Esophagus muscularis mucosa (tissue), 3 donors: Measurements from ENCODE around the gene PRKAR1B.

Source experiments
- CTCF ChIP-seq, 3 experiments: fragments of 200-600 bp in 2 of 3; fragments of 450-650 bp in 1 of 3; sonication (generic) in 2 of 3; IDR thresholded peaks; one replicate each; pipeline ENCODE4 v1.5.1; 2017 to 2019; ENCODE audit warnings: antibody characterized with exemption in 3 of 3, mild to moderate bottlenecking in 2 of 3, moderate library complexity in 1 of 3
- POLR2AphosphoS5 ChIP-seq, 2 donors: sonication (generic); formaldehyde crosslinking; IDR thresholded peaks; one replicate each; pipeline ENCODE4 v1.6.1; 2017; ENCODE audit warnings: antibody characterized with exemption in 2 of 2

GRCh38 chr7:776381-776780 is 49.3 kb upstream of the PRKAR1B start:
- TF ChIP-seq CTCF (IDR thresholded peaks at IDR 0.05) (no peak), POLR2AphosphoS5 (IDR thresholded peaks at IDR 0.05) (no peak)
